GM12891 (cell line): ENCODE data around the gene FAM171A2.
"Not testable (repeated sequence)": the region's sequence is repeated elsewhere in the genome, so short reads cannot be mapped to it uniquely, and the experiment has no call there.

Experiments
- DNase-seq: peaks from one replicate; pipeline ENCODE4 v3.0.0; 2011; ENCODE audit warnings: low spot score; ENCODE audit not compliant: insufficient read length
- FAIRE-seq: peaks from 2 replicates; lab custom pipeline; 2011; peaks lifted over from hg19 to GRCh38; lab: Jason Lieb, UNC
- PAX5 ChIP-seq: IDR thresholded peaks from 2 replicates; pipeline ENCODE4 v1.6.1; 2011; ENCODE audit warnings: low read length, moderate library complexity, mild to moderate bottlenecking; ENCODE audit not compliant: insufficient read depth, severe bottlenecking
- POLR2A ChIP-seq: IDR thresholded peaks from 2 replicates; pipeline ENCODE4 v1.6.1; 2011; ENCODE audit warnings: low read depth, low read length, control low read depth
- POLR2AphosphoS5 ChIP-seq: IDR thresholded peaks from 2 replicates; pipeline ENCODE4 v1.6.1; 2011; ENCODE audit warnings: low read depth, low read length, control low read depth
- POU2F2 ChIP-seq: IDR thresholded peaks from 2 replicates; pipeline ENCODE4 v1.6.1; 2011; ENCODE audit warnings: low read depth, mild to moderate bottlenecking, control low read depth, low read length, moderate library complexity
- SPI1 ChIP-seq: IDR thresholded peaks from 2 replicates; pipeline ENCODE4 v1.6.1; 2011; ENCODE audit warnings: low read depth, low read length, control low read depth
- TAF1 ChIP-seq: IDR thresholded peaks from 2 replicates; pipeline ENCODE4 v1.6.1; 2011; ENCODE audit warnings: low read depth, low read length, control low read depth

FAM171A2 gene

DNA sequence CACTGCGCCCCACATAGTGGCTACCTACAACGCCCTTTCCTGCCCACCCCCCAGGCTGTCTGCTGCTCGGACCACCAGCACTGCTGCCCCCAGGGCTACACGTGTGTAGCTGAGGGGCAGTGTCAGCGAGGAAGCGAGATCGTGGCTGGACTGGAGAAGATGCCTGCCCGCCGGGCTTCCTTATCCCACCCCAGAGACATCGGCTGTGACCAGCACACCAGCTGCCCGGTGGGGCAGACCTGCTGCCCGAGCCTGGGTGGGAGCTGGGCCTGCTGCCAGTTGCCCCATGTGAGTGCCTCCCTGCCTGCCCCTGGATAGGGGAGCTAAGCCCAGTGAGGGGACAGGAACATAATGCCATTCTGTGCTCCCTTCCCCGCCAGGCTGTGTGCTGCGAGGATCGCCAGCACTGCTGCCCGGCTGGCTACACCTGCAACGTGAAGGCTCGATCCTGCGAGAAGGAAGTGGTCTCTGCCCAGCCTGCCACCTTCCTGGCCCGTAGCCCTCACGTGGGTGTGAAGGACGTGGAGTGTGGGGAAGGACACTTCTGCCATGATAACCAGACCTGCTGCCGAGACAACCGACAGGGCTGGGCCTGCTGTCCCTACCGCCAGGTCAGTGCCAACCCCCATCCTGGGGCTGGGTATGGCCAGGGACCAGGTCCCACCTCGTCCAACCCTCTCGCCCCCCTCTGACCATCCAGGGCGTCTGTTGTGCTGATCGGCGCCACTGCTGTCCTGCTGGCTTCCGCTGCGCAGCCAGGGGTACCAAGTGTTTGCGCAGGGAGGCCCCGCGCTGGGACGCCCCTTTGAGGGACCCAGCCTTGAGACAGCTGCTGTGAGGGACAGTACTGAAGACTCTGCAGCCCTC is 11.5 kb downstream of the FAM171A2 start:
- TF ChIP-seq PAX5, result no peak
- TF ChIP-seq POLR2A, result no peak
- DNase-seq (no peak), FAIRE-seq (no peak)

DNA sequence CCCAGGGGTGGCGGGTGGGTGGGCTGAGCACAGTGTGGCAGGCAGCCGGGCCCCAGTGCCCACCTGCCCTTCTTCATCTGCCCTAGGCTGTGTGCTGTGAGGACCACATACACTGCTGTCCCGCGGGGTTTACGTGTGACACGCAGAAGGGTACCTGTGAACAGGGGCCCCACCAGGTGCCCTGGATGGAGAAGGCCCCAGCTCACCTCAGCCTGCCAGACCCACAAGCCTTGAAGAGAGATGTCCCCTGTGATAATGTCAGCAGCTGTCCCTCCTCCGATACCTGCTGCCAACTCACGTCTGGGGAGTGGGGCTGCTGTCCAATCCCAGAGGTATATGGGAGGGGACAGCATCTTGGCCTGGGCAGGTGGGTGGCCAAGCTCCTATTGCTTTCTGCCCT is 12.2 kb downstream of the FAM171A2 start:
- no peak for FAIRE-seq
- no peak for DNase-seq
- TF ChIP-seq POLR2A, result no peak
- no peak for TF ChIP-seq TAF1
- TF ChIP-seq SPI1, result no peak
- TF ChIP-seq POU2F2, result no peak
- TF ChIP-seq POLR2AphosphoS5, result no peak
- TF ChIP-seq PAX5, result no peak

DNA sequence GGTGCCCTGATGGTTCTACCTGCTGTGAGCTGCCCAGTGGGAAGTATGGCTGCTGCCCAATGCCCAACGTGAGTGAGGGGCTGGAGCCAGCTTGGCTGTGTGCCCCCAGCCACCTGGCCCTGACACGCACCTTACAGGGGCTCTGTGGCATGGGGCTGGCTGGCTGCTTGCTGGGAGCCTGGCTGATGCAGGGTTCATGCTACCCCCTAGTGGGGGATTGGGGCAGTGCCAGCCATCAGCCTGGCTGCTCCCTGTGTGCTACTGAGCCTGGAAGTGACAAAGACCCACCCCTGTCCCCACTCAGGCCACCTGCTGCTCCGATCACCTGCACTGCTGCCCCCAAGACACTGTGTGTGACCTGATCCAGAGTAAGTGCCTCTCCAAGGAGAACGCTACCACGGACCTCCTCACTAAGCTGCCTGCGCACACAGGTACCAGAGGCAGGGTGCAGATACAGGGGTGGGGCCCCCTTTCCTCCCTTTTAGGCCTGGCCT is 12.9 kb downstream of the FAM171A2 start:
- FAIRE-seq (peak; percentile 98), DNase-seq (peak; percentile 86)
- TF ChIP-seq SPI1 (no peak), POLR2A (no peak), TAF1 (no peak), PAX5 (no peak), POU2F2 (no peak), POLR2AphosphoS5 (no peak)

DNA sequence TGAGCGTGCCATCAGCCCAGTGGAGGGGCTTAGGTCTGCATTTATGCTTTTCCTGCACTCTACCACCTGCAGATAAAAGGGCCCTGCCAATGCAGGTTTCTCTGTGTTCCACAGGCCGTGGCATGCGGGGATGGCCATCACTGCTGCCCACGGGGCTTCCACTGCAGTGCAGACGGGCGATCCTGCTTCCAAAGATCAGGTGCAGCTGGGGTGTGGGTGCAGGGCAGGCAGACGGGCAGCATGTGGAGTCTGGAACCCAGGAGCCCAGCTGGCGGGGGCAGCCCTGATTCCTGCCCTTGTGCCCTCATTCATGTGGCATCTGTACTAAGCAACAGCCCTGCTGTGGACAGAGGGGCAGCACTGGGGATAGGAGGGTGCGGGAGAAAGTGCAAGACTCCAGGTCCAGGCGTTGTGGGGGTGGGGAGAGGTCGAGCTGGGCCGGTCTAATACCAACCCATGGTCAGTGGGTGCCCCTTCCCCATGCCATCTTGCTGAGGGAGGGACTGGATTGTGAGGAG is 14.0 kb downstream of the FAM171A2 start:
- TF ChIP-seq POU2F2 (no peak), TAF1 (no peak)
- DNase-seq, result no peak
- no peak for FAIRE-seq

DNA sequence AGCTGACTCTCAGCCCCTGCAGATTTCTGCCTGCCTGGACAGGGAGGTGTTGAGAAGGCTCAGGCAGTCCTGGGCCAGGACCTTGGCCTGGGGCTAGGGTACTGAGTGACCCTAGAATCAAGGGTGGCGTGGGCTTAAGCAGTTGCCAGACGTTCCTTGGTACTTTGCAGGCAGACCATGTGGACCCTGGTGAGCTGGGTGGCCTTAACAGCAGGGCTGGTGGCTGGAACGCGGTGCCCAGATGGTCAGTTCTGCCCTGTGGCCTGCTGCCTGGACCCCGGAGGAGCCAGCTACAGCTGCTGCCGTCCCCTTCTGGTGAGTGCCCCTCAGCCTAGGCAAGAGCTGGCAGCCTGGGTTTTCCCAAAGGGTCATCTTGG is 14.7 kb downstream of the FAM171A2 start:
- DNase-seq (no peak), FAIRE-seq (no peak)
- TF ChIP-seq TAF1 (no peak), POLR2A (no peak), POLR2AphosphoS5 (no peak), PAX5 (no peak), SPI1 (no peak), POU2F2 (no peak)

DNA sequence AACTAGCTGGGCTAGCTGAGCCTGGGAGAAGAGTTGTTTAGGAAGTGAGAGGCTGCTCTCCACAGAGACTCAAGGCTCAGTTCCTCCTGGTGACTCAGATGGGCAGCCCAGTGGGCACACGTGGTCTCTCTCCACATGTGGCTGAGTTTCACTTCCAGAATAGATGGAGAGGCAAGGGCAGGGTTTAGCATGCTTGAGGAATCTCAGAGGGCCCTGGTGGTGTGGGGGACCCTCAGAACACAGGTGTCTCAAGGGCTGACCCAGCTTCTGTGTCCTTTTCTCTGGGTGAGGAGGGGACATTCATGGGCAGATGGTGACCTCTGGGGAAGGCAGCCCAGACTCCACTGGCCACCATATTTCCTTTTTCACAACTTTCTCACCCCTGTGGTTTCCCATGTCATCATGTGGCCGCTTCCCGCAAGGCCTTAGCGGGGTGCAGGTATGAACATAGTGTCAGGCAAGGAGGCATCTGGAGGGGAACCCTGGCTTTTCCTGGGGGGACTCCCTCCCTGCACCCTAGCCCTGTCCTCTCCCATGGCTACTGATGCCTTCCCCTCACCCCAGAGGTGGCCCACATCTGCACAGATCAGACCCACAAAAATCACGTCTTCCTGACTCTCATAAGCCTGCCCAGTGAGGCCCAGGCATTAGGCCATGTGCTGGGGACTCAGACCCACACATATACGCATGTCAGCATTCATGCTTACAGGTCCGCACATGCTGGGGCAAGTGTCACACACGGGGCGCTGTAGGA is 15.2 kb downstream of the FAM171A2 start:
- FAIRE-seq, result peak; percentile 94
- DNase-seq, result peak; percentile 71

DNA sequence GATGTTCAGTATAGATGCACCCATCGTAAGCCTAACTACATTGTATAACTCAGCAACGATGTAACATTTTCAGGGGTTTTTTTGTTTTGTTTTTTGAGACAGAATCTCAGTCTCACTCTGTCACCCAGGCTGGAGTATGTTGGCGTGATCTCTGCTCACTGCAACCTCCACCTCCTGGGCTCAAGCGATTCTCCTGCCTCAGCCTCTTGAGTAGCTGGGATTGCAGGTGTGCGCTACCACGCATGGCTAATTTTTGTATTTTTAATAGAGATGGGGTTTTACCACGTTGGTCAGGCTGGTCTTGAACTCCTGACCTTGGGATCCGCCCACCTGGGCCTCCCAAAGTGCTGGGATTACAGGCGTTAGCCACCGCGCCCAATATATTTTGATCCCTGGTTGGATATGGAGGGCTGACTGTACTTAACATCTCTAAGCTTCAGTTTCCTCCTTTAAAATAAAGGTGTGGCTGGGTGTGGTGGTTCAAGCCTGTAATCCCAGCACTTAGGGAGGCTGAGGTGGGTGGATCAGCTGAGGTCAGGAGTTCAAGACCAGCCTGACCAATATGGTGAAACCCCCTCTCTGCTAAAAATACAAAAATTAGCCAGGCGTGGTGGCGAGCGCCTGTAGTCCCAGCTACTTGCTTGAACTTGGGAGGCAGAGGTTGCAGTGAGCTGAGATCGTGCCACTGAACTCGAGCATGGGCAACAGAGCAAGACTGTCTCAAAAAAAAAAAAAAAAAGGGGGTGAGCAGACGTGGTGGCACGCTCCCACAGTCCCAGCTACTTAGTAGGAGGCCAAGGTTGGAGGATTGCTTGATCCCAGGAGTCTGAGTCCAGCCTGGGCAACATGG is 16.2 kb downstream of the FAM171A2 start:
- TF ChIP-seq PAX5, result peak; percentile 3
- DNase-seq, result not testable (repeated sequence)
- peak; percentile 74 for FAIRE-seq

More for the DNA sequence above, 15.2 kb downstream of the FAM171A2 start:
- TF ChIP-seq POLR2A (0 out of 2 replicates have a peak, but pooled peaks have one; percentile 45), TAF1 (peak; percentile 53), POLR2AphosphoS5 (no peak; the same call in 1 of the 2 replicates), SPI1 (peak; percentile 98), POU2F2 (peak; percentile 74; the same call in 1 of the 2 replicates)

DNA sequence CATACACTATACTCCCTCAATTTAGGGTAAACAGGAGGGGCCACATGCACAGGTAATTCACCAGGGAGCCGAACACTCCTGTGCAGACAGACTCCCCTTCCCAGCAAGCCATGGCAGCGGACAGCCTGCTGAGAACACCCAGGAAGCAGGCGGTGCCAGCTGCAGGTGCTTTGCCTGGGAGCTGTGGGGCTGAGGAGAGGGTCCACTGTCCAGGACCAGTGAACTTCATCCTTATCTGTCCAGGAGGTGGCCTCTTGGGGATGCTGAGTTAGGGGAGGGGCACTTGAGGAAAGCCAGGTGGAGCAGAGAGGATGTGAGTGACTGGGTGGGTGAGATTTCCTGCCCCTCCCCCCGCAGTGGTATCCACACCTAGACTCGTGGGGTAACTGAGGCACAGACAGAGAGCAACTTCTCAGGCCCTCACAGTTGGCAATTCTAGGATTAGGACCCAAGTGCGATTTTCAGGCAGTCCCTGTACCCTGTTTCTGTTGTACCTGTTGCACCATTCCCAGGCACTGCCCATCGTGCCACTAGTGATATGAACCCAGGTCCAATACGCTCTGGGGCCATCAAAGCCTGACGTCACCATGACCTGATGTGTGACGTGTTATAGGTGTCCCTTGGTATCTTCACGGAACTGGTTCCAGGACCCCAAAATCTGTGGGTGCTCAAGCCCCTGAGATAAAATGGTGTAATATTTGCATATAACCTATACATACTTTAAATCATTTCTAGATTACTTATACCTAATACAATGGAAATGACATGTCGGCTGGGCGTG is 17.4 kb downstream of the FAM171A2 start:
- DNase-seq (no peak), FAIRE-seq (peak; percentile 72)

More for the DNA sequence above, 17.4 kb downstream of the FAM171A2 start:
- TF ChIP-seq POU2F2 (no peak), POLR2AphosphoS5 (no peak), SPI1 (no peak), TAF1 (no peak)
